T follicular helper cell (primary cell): ENCODE data around the gene PVALEF.
"Not testable (repeated sequence)": the region's sequence is repeated elsewhere in the genome, so short reads cannot be mapped to it uniquely, and the experiment has no call there.

ENCODE experiments used
- DNase-seq: peaks from one replicate; pipeline ENCODE4 v3.0.0-alpha.2; 2020; ENCODE audit warnings: low read depth

PVALEF gene

GRCh38 chr17:81144423-81144781 lies 20.9 kb upstream of the PVALEF start:
- DNase-seq: no peak

DNA sequence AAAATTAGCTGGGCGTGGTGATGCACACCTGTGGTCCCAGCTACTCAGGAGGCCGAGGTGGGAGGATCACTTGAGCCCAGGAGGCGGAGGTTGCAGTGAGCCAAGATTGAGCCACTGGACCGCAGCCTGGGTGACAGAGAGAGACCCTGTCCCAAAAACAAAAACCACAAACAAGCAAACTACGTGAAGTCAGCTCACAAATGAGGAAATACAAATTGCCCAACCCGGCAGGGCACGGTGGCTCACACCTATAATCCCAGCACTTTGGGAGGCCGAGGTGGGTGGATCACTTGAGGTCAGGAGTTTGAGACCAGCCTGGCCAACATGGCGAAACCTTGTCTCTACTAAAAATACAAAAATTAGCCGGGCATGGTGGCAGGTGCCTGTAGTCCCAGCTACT lies 19.1 kb upstream of the PVALEF start:
- not testable (repeated sequence) for DNase-seq

- DNase-seq: no peak
Measured at GRCh38 chr17:81147701-81148100, 17.6 kb upstream of the PVALEF start.

DNA sequence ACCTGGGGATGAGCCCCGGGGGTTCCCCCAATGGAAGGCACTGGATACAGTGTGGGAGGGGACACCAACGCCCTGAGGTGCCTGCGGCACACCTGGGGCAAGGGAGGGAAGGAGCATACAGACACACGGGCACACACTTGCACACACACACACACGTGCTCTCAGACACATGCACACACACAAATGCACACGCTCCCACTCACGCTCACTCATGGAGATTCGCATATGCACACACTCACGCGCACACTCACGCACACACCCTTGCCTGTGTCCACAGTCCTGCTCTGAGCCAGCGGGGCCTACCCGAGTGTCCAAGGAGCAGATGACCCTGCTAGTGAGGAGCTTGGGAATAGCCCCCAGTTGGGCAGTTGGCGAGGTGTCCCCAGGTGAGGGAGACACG lies 16.7 kb upstream of the PVALEF start:
- DNase-seq: no peak

DNA sequence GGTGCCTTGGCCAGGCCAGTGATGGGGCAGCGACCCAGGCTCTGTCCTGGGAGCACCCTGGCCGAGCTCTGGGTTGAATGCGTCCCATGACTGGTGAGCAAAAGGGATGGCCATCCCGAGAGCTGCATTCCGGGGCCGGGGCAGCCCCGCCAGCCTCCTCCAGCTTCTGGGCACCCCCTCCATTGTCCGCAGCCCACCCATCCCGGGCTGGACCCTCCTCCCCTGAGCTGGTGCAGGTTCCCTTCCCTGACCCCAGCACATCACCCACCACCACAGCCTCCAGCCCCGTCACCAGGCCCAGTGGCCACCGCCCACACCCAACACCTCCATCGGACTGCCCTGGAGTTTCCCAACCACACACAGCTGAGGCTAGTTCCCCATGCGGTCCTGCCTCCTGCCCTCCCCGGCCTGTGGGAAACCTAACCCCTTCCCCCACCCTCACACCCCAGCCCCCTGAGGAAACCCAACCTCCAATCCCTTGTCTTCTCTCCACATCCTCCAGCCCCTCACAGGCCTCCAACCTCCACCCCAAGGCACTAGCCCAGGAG lies 16.2 kb upstream of the PVALEF start:
- no peak for DNase-seq

GRCh38 chr17:81150377-81151077 lies 14.8 kb upstream of the PVALEF start:
- DNase-seq: no peak

DNA sequence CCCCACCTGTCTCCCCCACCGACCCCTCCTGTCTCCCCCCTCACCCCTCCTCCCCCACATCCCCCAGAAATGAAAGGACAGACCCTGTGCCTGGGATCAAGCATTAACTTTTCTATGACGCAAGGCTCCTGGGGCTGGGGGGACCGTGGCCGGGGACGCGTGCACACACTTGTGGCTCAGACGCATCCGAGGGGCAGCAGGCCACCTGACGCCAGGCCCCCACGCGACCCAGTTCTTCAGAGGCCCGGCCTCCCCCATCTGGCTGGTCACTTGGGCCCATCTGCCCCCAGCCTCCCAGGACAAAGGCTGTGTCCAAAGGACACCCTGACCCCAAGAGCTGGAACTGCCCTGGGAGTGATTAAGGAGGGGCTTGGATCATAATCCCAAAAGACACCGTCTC lies 14.0 kb upstream of the PVALEF start:
- no peak for DNase-seq

- DNase-seq: no peak
Measured at GRCh38 chr17:81152288-81152828, 12.9 kb upstream of the PVALEF start.

GRCh38 chr17:81153340-81153803 lies 11.9 kb upstream of the PVALEF start:
- peak; percentile 32 for DNase-seq

- DNase-seq: not testable (repeated sequence)
Measured at GRCh38 chr17:81154016-81154415, 11.3 kb upstream of the PVALEF start.

DNA sequence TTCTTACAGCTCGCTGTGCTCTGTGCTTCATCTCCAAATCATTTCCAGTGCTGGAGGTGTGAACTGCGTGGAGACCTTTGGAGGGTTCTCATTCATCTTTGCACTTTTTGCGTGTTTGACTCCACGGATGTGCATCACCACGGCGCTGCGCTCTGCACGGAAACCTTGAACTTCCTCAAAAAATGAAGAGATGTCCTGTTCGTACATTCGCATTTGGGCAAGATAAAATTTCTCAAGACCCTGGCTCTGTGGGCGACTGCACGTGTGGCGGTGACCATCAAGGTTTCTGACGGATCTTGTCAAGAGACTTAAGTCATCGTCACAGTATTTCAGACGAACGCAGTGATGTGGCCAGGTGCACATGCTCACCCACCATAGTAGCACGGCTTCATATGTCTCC lies 10.3 kb upstream of the PVALEF start:
- DNase-seq: no peak

GRCh38 chr17:81156866-81157805 lies 8.2 kb upstream of the PVALEF start:
- no peak for DNase-seq

GRCh38 chr17:81157848-81158687 lies 7.2 kb upstream of the PVALEF start:
- DNase-seq: no peak

GRCh38 chr17:81158688-81159590 lies 6.4 kb upstream of the PVALEF start:
- no peak for DNase-seq

- DNase-seq: no peak
Measured at GRCh38 chr17:81159611-81160265, 5.6 kb upstream of the PVALEF start.

DNA sequence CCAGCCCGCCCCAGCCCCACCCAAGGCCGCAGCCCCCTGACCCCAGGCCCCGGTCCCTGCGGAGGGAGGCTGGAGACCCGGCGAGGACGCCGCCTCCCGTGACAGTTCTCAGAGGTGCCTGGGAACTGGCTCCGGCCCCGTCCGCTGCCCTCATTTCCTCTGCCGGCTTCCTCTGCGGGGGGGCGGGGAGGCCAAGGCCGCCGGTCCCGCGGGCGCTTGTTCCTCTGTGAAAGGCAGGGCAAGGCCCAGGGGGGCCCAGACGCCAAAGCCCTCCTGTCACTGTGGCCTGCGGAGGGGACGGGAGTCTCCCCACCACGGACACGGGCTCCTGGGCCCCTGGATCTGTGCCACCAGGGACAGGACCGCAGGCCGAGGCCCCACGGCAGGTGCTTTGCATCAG lies 5.0 kb upstream of the PVALEF start:
- no peak for DNase-seq

DNA sequence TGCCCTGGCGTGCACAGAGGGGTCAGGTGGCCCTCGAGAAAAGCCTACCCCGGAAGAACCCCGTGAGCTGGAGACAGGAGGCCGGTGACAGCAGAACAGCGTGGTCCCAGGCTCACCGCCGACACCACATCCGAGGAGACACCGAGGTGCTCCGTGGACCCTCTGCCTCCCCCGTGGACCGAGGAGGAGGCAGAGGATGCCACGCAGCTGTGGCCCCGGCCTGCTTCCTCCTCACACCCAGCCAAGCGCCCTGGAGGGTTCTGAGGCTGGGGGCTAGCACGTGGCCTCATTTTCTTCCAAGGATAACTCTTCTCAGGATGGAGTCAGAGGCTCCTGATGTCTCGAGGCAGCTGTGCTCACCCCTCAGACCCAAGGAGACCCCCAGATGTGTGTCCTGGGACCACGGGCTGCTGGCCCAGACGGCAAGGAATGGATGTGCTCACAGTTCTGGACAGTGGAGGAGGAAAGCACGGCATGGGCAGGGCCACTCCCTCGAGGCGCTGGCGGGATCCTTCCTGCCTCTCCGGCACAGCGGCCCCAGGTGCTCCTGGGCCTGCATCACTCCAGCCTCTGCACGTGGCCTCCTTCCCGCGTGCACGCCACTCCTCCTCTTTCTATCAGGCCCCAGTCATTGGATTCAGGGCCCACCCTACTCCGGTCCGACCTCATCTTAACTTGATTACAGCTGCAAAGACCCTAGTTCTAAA lies 4.4 kb upstream of the PVALEF start:
- no peak for DNase-seq

GRCh38 chr17:81161536-81161935 lies 3.8 kb upstream of the PVALEF start:
- no peak for DNase-seq

DNA sequence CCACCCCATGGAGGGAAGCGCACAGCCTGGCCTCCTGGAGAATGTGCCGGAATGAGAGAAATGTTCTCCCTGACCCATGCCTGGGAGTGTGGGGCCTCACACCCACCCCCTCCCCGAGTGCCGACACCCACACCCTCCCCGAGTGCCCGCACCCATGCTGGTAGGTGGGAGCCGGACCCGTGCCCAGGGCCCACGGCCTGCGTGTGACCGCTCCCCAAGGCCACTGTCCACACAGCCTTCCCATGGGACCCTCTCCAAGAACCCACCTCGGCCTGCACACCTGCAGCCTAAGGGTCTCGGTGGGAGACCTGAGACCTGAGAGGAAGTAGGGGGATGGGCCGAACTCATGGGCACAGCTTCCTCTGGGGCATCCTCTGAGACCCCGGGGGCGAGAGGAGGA lies 3.3 kb upstream of the PVALEF start:
- no peak for DNase-seq
